Fibroblast of lung (primary cell): Measurements from ENCODE around the gene ACAP3.

Experiments used
- EZH2 ChIP-seq: IDR thresholded peaks from 2 replicates; pipeline ENCODE4 v1.5.1; 2012; ENCODE audit warnings: low read length, control low read depth, mild to moderate bottlenecking; ENCODE audit errors: missing control alignments
- TF ChIP-seq, protein P1 (sequence below), 2 donors: IDR thresholded peaks in 1 of 2; conservative IDR thresholded peaks in 1 of 2; 1 replicate in 1 of 2; 2 replicates in 1 of 2; pipeline ENCODE4 v1.5.1; 2011 to 2012; ENCODE audit warnings: low read length in 2 of 2, control low read depth in 1 of 2, inconsistent platforms in 1 of 2, low read depth in 1 of 2, mild to moderate bottlenecking in 1 of 2

DNA sequence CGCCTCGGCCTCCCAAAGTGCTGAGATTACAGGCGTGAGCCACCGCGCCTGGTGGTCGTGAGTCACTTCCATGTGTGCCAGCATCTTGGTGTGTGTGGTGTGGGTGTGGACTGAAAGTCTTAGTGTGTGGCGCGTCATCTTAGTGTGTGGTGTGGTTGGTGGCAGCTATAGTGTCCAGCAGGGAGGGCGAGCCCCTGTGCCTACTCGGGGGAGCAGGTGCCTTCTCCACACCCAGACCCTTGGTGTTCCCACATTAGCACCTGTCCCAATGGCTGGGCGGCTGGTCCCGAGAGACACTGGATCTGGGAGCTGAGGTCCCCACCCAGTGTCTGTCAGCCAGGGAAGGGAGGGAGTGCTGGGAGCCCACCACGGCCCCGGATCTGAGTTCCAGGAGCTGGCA, 24.7 kb downstream of the ACAP3 start:
- TF ChIP-seq, protein P1, sequence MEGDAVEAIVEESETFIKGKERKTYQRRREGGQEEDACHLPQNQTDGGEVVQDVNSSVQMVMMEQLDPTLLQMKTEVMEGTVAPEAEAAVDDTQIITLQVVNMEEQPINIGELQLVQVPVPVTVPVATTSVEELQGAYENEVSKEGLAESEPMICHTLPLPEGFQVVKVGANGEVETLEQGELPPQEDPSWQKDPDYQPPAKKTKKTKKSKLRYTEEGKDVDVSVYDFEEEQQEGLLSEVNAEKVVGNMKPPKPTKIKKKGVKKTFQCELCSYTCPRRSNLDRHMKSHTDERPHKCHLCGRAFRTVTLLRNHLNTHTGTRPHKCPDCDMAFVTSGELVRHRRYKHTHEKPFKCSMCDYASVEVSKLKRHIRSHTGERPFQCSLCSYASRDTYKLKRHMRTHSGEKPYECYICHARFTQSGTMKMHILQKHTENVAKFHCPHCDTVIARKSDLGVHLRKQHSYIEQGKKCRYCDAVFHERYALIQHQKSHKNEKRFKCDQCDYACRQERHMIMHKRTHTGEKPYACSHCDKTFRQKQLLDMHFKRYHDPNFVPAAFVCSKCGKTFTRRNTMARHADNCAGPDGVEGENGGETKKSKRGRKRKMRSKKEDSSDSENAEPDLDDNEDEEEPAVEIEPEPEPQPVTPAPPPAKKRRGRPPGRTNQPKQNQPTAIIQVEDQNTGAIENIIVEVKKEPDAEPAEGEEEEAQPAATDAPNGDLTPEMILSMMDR (conservative IDR thresholded peaks at IDR 0.05 in 1 of 2, IDR thresholded peaks at IDR 0.05 in 1 of 2; ENCODE audit: low read depth in 1 of 2, low read length in 2 of 2), result no peak
- TF ChIP-seq EZH2, result no peak
